ENCODE measurements around the gene GRIK5.
"Not testable (repeated sequence)": the region's sequence is repeated elsewhere in the genome, so short reads cannot be mapped to it uniquely, and the experiment has no call there.

Gene GRIK5, protein sequence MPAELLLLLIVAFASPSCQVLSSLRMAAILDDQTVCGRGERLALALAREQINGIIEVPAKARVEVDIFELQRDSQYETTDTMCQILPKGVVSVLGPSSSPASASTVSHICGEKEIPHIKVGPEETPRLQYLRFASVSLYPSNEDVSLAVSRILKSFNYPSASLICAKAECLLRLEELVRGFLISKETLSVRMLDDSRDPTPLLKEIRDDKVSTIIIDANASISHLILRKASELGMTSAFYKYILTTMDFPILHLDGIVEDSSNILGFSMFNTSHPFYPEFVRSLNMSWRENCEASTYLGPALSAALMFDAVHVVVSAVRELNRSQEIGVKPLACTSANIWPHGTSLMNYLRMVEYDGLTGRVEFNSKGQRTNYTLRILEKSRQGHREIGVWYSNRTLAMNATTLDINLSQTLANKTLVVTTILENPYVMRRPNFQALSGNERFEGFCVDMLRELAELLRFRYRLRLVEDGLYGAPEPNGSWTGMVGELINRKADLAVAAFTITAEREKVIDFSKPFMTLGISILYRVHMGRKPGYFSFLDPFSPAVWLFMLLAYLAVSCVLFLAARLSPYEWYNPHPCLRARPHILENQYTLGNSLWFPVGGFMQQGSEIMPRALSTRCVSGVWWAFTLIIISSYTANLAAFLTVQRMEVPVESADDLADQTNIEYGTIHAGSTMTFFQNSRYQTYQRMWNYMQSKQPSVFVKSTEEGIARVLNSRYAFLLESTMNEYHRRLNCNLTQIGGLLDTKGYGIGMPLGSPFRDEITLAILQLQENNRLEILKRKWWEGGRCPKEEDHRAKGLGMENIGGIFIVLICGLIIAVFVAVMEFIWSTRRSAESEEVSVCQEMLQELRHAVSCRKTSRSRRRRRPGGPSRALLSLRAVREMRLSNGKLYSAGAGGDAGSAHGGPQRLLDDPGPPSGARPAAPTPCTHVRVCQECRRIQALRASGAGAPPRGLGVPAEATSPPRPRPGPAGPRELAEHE

GRCh38 chr19:42069619-42070351, at the start of gene GRIK5:
Gene GRIK5 (minus strand): TSS chr19:42070206. CDS start chr19:42065770, 4,436 bp downstream.
- no peak for DNase-seq (ENCODE audit: low spot score)

- DNase-seq (ENCODE audit: low spot score): no peak
These were observed 47.1 kb upstream of the GRIK5 start for GRCh38 chr19:42117076-42117475.

DNA sequence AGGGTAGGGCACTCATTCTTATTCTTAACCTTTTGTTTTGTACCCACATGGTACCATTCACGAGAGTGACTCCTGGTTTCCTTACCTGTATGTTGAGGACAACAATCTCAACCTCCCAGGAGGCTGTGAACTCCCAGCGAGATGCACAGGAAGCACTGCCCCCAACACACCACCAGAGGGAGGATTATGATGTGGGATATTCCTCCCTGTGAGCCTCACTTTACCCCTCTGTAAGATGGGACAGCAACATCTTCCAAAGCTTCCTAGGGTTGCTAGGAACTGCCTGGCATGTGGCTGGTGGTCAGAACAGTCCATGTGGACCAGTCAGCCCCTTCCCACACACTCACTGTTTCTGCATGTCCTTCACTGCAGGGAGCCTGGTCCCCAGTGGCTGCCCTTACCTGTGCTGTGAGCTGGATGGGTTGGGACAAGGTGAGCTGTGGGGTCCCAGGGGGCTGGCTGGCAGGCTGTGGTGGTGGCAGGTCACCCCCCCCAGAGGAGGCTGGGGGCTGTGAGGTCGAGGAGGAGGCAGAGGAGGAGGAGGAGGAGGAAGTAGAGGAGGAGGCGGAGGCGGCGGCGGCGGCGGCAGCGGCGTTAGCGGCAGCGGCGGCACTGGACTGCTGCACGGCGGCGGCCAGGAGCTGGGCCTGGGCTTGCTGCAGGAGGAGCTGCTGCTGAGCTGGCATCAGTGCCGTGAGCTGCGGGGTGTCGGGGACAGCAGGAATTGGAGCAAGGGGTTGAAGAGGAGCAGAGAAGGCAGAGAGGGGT, 46.5 kb upstream of the GRIK5 start:
- no peak for DNase-seq (ENCODE audit: low spot score)

DNA sequence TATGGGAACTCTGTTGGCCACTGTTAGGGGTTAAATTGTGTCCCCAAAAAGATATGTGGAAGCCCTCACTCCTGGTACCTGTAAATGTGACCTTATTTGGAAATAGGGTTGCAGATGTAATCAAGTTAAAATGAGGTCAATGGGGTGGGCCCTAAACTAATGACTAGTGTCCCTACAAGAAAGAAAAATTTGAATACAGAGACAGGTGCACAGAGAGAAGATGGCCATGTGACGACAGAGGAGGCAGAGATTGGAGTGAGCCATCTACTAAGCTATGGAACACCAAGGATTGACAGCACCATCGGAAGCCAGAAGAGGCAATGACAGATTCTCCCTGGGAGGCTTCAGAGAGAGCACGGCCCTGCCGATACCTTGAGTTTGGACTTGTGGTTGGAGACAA, 45.7 kb upstream of the GRIK5 start:
- no peak for DNase-seq (ENCODE audit: low spot score)

DNA sequence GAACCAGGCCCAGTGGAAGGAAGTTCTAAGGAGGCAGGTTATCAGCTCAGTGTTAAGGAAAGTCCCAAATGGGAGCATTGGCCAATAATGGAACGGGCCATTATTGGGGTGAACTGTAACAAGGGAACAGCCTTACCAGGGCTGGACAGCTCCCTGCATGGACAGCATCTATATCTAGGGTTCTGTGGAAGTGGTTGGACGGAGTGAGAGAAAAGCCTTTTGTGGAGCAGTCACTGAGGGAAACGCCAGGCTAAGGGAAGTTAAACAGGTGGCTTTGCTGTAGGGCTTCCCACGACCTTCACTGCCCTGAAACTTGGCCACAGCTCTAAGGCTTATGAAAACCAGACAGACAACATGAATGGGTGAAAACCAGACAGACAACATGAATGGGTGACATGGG, 45.2 kb upstream of the GRIK5 start:
- DNase-seq (ENCODE audit: low spot score): no peak

GRCh38 chr19:42114412-42114811, 44.4 kb upstream of the GRIK5 start:
- no peak for DNase-seq (ENCODE audit: low spot score)

- DNase-seq (ENCODE audit: low spot score): no peak
These were observed 43.8 kb upstream of the GRIK5 start for GRCh38 chr19:42113641-42114348.

- DNase-seq (ENCODE audit: low spot score): no peak
These were observed 41.8 kb upstream of the GRIK5 start for GRCh38 chr19:42111811-42112210.

- DNase-seq (ENCODE audit: low spot score): no peak
These were observed 41.4 kb upstream of the GRIK5 start for GRCh38 chr19:42111384-42111783.

DNA sequence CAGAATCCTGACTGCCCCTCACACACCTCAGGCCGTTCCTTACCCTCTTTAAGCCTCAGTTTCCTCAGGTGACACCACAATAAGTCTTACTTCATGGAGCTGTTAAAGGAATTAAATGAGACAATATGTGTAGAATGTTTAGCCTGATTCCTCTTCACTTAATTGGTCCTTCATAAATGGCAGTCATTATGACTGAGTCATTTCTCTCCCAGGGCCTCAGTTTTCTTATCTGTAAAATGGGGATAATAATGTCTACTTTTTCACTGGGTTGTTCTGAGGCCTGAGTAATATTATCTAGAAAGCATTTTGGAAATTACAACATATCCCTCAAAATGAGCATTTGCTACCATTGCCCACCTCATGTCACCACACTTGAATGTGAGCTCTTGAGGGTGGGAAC, 40.7 kb upstream of the GRIK5 start:
- DNase-seq (ENCODE audit: low spot score): no peak

DNA sequence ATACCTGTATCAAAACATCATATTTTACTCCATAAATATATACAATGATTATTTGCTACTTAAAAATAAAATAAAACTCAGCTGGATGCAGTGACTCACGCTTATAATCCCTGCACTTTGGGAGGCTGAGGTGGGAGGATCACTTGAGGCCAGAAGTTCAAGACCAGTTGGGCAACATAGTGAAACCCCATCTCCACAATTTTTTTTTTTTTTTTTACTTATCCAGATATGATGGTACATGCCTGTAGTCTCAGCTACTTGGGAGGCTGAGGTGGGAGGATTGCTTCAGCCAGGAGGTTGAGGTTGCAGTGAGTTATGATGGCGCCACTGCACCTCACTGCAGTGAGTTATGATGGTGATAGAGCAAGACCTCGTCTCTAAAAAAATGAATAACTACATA, 39.9 kb upstream of the GRIK5 start:
- no peak for DNase-seq (ENCODE audit: low spot score)

DNA sequence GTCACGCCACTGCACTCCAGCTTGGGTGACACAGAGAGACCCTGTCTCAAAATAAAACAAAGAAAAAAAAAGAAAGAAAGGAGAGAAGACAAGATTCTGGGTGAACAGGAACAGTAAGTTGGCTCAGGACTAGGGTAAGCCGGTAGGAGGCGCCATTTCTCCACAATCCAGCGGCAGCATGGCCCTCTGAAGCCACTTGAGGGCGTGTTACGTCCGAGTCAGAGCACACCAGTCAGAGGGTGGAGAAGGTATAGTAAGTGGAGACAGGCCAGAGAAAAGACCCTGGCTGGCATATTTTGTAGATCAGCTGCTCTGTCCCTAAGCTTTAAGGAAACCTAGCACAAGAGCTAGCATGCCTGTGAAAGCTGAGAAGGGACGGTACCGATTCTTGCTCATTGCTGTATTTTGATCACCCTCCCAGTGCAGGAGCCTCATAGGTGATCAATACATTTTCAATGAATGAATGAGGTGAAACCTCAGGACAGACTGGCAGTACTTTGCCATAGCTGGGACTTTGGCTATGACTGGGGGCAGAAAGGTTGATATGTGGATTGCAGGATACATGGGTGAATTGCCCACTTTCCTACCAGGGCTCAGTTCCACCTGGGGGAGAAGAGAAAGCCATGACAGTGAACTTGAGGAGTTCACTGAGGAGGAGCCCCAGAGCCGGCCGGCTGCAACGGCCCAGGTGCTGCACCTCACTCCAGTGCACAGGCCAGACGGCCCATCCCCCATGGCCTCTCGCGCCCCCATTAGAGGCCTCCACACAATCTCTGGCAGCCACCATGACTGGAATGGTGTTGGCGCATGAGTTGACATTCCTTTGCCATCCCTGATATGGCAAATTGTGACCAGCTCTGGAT, 38.8 kb upstream of the GRIK5 start:
- DNase-seq (ENCODE audit: low spot score): peak; percentile 96

- no peak for DNase-seq (ENCODE audit: low spot score)
These were observed 35.4 kb upstream of the GRIK5 start for GRCh38 chr19:42105368-42105767.

- DNase-seq (ENCODE audit: low spot score): no peak
These were observed 32.9 kb upstream of the GRIK5 start for GRCh38 chr19:42102877-42103276.

DNA sequence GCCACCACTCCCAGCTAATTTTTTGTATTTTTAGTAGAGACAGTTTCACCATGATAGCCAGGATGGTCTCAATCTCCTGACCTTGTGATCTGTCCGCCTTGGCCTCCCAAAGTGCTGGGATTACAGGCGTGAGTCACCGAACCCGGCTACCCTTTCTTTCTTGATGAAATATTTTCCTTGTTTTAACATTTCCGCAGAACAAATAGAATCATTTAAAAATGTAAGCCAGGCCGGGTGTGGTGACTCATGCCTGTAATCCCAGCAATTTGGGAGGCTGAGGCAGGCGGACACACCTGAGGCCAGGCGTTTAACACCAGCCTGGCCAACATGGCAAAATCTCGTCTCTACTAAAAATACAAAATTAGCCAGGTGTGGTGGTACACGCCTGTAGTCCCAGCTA, 30.2 kb upstream of the GRIK5 start:
- DNase-seq (ENCODE audit: low spot score): not testable (repeated sequence)

GRCh38 chr19:42099336-42099925, 29.4 kb upstream of the GRIK5 start:
- no peak for DNase-seq (ENCODE audit: low spot score)

- DNase-seq (ENCODE audit: low spot score): no peak
These were observed 28.8 kb upstream of the GRIK5 start for GRCh38 chr19:42098781-42099180.

GRCh38 chr19:42097461-42097860, 27.5 kb upstream of the GRIK5 start:
- DNase-seq (ENCODE audit: low spot score): no peak

DNA sequence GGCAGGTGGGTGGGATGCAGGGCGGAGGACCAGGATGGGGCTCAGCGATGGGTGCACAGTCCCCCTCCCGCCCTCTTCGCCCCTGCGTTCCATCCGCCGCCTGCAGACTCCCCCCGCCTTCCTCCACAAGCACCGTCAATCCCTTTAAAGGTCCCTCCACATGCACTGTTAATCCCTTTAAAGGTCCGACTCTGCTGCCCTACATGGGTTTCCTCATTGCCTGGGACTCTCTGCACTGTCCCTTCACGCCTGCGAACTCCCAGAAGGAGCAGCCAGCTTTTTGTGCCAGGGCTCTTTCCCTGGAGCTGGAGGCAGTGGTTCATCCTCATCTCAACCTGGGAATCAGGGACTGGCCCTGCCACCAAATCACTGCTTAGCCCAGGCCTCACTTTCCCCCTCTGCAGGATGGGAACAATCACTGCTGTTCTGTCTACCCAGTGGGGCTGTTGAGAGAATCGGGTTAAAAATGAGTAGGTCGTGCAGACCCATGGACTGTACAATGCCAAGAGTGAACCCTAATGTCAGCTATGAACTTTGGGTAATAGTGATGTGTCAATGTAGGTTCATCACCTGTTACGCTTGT, 26.3 kb upstream of the GRIK5 start:
- no peak for DNase-seq (ENCODE audit: low spot score)

All from HuH-7 (cell line).